ENCODE data around the gene FNTB.
A peak's percentile ranks its signal among the peaks of the same experiment; 100 is the strongest.

FNTB gene

GRCh38 chr14:65003394-65003793 lies 16.7 kb downstream of the FNTB start:
- DNase-seq (ENCODE audit: low read depth) = no peak
- no peaks in the 10 kb centered on the region for H3K27me3 ChIP-seq (replicated peaks; ENCODE audit: control insufficient read depth, insufficient read depth, low read length)

DNA sequence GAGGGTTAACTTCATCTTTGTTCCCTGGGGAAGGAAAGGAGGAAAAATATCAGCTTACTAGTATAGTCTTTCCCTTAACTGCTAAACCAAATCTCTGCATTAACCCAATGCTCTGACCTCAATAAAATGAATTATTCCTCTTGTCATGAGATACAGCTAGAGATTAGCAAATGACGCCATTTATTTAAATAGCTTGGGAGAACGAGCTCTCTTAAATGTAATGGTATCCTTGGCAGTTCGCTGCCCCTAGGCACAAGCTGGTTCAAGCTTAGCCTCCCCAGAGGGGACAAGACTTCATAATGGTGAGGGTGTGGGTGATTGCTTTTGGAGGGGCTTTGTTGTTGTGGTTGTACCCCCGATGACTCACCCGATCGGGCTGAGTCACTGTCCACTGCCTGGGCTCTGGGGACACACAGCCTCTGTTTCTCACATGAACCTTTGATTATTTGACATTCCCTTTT lies 19.6 kb downstream of the FNTB start:
- Histone ChIP-seq H3K27me3 (replicated peaks; ENCODE audit: control insufficient read depth, insufficient read depth, low read length) (no peaks in the 10 kb centered on the region), H3K4me3 (ENCODE audit: low read length) (no peak overlapping the region), H3K9ac (ENCODE audit: low read length) (no peak overlapping the region), H3K4me1 (ENCODE audit: control insufficient read depth, insufficient read depth, low read length) (peaks cover 21% of the 10 kb centered on the region), H3K36me3 (ENCODE audit: control insufficient read depth, insufficient read depth, low read length, severe bottlenecking) (peaks cover 4% of the 10 kb centered on the region), H3K9me3 (ENCODE audit: control insufficient read depth, low read length) (no peaks in the 10 kb centered on the region)
- no peak for DNase-seq (ENCODE audit: low read depth)

More at GRCh38 chr14:65003394-65003793, 16.7 kb downstream of the FNTB start:
- H3K9ac ChIP-seq (ENCODE audit: low read length) = peak overlapping the region; percentile 21
- no peak overlapping the region for H3K4me3 ChIP-seq (ENCODE audit: low read length)
- peaks cover 33% of the 10 kb centered on the region for H3K4me1 ChIP-seq (ENCODE audit: control insufficient read depth, insufficient read depth, low read length)
- H3K36me3 ChIP-seq (ENCODE audit: control insufficient read depth, insufficient read depth, low read length, severe bottlenecking) = no peaks in the 10 kb centered on the region
- no peaks in the 10 kb centered on the region for H3K9me3 ChIP-seq (ENCODE audit: control insufficient read depth, low read length)

GRCh38 chr14:65007202-65007601 lies 20.5 kb downstream of the FNTB start:
- H3K9ac ChIP-seq (ENCODE audit: low read length) = no peak overlapping the region
- no peaks in the 10 kb centered on the region for H3K9me3 ChIP-seq (ENCODE audit: control insufficient read depth, low read length)
- H3K4me1 ChIP-seq (ENCODE audit: control insufficient read depth, insufficient read depth, low read length) = peaks cover 21% of the 10 kb centered on the region
- peaks cover 8% of the 10 kb centered on the region for H3K36me3 ChIP-seq (ENCODE audit: control insufficient read depth, insufficient read depth, low read length, severe bottlenecking)
- no peak for DNase-seq (ENCODE audit: low read depth)
- no peak overlapping the region for H3K4me3 ChIP-seq (ENCODE audit: low read length)
- H3K27me3 ChIP-seq (replicated peaks; ENCODE audit: control insufficient read depth, insufficient read depth, low read length) = no peaks in the 10 kb centered on the region

DNA sequence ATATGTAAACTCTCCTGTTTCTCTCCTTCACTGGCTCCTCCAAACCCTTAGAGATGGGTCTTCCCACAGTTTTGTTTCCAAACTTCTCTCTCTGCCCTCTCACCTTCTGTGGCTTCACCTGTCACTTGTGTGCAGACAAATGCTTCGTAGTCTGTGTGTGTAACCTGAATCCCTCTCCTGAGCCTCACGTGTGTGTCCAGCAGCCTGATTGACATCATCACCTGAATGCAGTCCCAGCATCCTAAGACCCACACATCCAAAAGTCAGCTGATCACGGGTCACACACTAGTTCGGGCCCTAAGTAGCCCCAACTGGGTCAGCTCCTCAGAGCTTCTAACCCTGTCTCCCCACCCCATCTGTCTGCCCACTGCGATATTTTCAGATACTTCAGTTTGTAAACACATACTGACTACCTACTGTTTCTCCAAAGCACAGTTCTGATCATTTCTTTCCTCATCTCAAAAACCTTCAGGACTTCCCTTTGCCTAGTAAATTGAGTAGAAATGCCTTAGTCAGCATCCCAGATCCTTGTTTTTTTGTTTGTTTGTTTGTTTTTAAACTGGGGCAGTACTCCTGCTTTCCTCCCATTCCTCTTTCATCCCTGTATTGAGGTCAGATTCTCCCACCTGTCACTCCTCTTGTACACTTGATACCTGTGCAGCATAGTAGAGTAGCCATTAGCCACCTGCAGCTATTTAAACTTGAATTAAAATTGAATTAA lies 23.7 kb downstream of the FNTB start:
- Histone ChIP-seq H3K4me1 (ENCODE audit: control insufficient read depth, insufficient read depth, low read length) (peaks cover 9% of the 10 kb centered on the region), H3K9ac (ENCODE audit: low read length) (no peak overlapping the region), H3K27me3 (replicated peaks; ENCODE audit: control insufficient read depth, insufficient read depth, low read length) (no peaks in the 10 kb centered on the region), H3K9me3 (ENCODE audit: control insufficient read depth, low read length) (no peaks in the 10 kb centered on the region), H3K4me3 (ENCODE audit: low read length) (no peak overlapping the region), H3K36me3 (ENCODE audit: control insufficient read depth, insufficient read depth, low read length, severe bottlenecking) (peaks cover 24% of the 10 kb centered on the region)
- DNase-seq (ENCODE audit: low read depth) = no peak

DNA sequence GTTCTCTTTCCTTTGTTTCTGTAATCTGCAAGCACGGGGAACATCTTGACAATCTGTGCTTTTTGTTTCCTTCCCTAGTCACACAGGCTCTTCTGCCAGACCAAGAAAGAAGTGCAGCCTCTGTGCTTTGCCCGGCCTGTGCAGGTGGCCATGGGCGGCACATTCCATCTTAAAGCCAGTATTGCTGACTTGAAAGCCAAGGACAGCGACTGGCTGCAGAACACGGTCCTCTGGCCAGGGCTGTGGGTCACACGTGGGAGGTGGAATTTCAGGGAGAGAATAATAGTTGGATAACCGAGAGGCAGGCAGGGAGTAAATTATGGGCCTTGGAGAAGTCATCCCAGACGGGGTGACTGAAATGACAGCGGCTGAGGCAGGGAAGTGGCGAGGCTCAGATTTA lies 24.8 kb downstream of the FNTB start:
- Histone ChIP-seq H3K9me3 (ENCODE audit: control insufficient read depth, low read length) (no peaks in the 10 kb centered on the region), H3K4me3 (ENCODE audit: low read length) (no peak overlapping the region), H3K9ac (ENCODE audit: low read length) (no peak overlapping the region), H3K27me3 (replicated peaks; ENCODE audit: control insufficient read depth, insufficient read depth, low read length) (no peaks in the 10 kb centered on the region), H3K4me1 (ENCODE audit: control insufficient read depth, insufficient read depth, low read length) (peaks cover 4% of the 10 kb centered on the region), H3K36me3 (ENCODE audit: control insufficient read depth, insufficient read depth, low read length, severe bottlenecking) (peaks cover 31% of the 10 kb centered on the region)
- DNase-seq (ENCODE audit: low read depth) = no peak

GRCh38 chr14:65012353-65012752 lies 25.7 kb downstream of the FNTB start:
- peaks cover 34% of the 10 kb centered on the region for H3K36me3 ChIP-seq (ENCODE audit: control insufficient read depth, insufficient read depth, low read length, severe bottlenecking)
- H3K9me3 ChIP-seq (ENCODE audit: control insufficient read depth, low read length) = no peaks in the 10 kb centered on the region
- H3K4me1 ChIP-seq (ENCODE audit: control insufficient read depth, insufficient read depth, low read length) = no peaks in the 10 kb centered on the region
- no peak overlapping the region for H3K9ac ChIP-seq (ENCODE audit: low read length)
- H3K4me3 ChIP-seq (ENCODE audit: low read length) = no peak overlapping the region
- no peaks in the 10 kb centered on the region for H3K27me3 ChIP-seq (replicated peaks; ENCODE audit: control insufficient read depth, insufficient read depth, low read length)
- DNase-seq (ENCODE audit: low read depth) = no peak

DNA sequence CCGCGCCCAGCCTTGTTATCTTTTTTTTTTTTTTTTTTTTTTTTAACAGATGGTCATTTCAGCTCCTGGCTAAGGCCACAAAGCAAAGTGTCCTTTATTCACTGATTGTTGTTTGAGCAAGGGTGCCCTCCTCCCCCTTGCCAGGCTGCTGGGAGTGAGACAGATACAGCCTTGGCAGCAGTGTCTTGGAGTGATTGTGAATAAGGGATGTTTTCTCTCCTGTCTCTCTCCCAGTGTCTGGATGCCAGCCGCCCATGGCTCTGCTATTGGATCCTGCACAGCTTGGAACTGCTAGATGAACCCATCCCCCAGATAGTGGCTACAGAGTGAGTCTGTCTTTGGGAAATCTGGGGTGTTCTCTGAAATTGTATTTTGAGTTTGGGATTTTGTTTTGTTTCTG lies 28.7 kb downstream of the FNTB start:
- Histone ChIP-seq H3K4me3 (ENCODE audit: low read length) (no peak overlapping the region), H3K27me3 (replicated peaks; ENCODE audit: control insufficient read depth, insufficient read depth, low read length) (no peaks in the 10 kb centered on the region), H3K36me3 (ENCODE audit: control insufficient read depth, insufficient read depth, low read length, severe bottlenecking) (peaks cover 30% of the 10 kb centered on the region), H3K4me1 (ENCODE audit: control insufficient read depth, insufficient read depth, low read length) (no peaks in the 10 kb centered on the region), H3K9me3 (ENCODE audit: control insufficient read depth, low read length) (no peaks in the 10 kb centered on the region), H3K9ac (ENCODE audit: low read length) (no peak overlapping the region)
- no peak for DNase-seq (ENCODE audit: low read depth)

- H3K27me3 ChIP-seq (replicated peaks; ENCODE audit: control insufficient read depth, insufficient read depth, low read length) = no peaks in the 10 kb centered on the region
- H3K4me3 ChIP-seq (ENCODE audit: low read length) = no peak overlapping the region
- peaks cover 30% of the 10 kb centered on the region for H3K36me3 ChIP-seq (ENCODE audit: control insufficient read depth, insufficient read depth, low read length, severe bottlenecking)
- no peak overlapping the region for H3K9ac ChIP-seq (ENCODE audit: low read length)
- DNase-seq (ENCODE audit: low read depth) = no peak
- no peaks in the 10 kb centered on the region for H3K4me1 ChIP-seq (ENCODE audit: control insufficient read depth, insufficient read depth, low read length)
- H3K9me3 ChIP-seq (ENCODE audit: control insufficient read depth, low read length) = no peaks in the 10 kb centered on the region
These were observed 29.8 kb downstream of the FNTB start for GRCh38 chr14:65016471-65016870.

- DNase-seq (ENCODE audit: low read depth) = peak; percentile 82
- Histone ChIP-seq H3K27me3 (replicated peaks; ENCODE audit: control insufficient read depth, insufficient read depth, low read length) (no peaks in the 10 kb centered on the region), H3K4me1 (ENCODE audit: control insufficient read depth, insufficient read depth, low read length) (no peaks in the 10 kb centered on the region), H3K36me3 (ENCODE audit: control insufficient read depth, insufficient read depth, low read length, severe bottlenecking) (peaks cover 10% of the 10 kb centered on the region), H3K4me3 (ENCODE audit: low read length) (no peak overlapping the region), H3K9ac (ENCODE audit: low read length) (no peak overlapping the region), H3K9me3 (ENCODE audit: control insufficient read depth, low read length) (no peaks in the 10 kb centered on the region)
These were observed 33.4 kb downstream of the FNTB start for GRCh38 chr14:65019944-65020566.

GRCh38 chr14:65024957-65025356 lies 38.3 kb downstream of the FNTB start:
- no peak overlapping the region for H3K9ac ChIP-seq (ENCODE audit: low read length)

DNA sequence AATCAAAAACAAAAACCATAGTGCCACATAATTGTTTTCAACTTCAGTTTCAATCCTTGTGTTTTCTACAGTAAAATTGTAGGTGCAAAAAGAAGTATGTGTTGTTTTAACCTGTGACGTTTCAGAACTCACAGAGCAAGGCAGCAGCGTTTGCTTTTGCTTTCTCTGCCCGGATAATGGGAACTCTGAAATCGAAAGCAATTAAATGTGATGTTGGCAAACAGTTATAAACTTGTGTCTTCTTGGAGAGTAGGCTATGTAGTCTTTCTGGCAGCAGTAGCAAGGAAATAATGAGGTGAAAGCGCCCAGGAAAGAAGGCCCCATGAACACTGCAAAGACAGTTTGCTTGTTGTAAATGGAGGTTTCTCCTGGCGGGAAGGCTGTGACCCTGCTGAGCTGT lies 39.1 kb downstream of the FNTB start:
- Histone ChIP-seq H3K36me3 (ENCODE audit: control insufficient read depth, insufficient read depth, low read length, severe bottlenecking) (peaks cover 30% of the 10 kb centered on the region), H3K27me3 (replicated peaks; ENCODE audit: control insufficient read depth, insufficient read depth, low read length) (no peaks in the 10 kb centered on the region), H3K4me1 (ENCODE audit: control insufficient read depth, insufficient read depth, low read length) (no peaks in the 10 kb centered on the region), H3K9ac (ENCODE audit: low read length) (no peak overlapping the region), H3K9me3 (ENCODE audit: control insufficient read depth, low read length) (no peaks in the 10 kb centered on the region), H3K4me3 (ENCODE audit: low read length) (no peak overlapping the region)
- no peak for DNase-seq (ENCODE audit: low read depth)

More at GRCh38 chr14:65024957-65025356, 38.3 kb downstream of the FNTB start:
- H3K36me3 ChIP-seq (ENCODE audit: control insufficient read depth, insufficient read depth, low read length, severe bottlenecking) = peaks cover 27% of the 10 kb centered on the region
- H3K4me3 ChIP-seq (ENCODE audit: low read length) = no peak overlapping the region
- DNase-seq (ENCODE audit: low read depth) = no peak
- no peaks in the 10 kb centered on the region for H3K4me1 ChIP-seq (ENCODE audit: control insufficient read depth, insufficient read depth, low read length)
- H3K9me3 ChIP-seq (ENCODE audit: control insufficient read depth, low read length) = no peaks in the 10 kb centered on the region
- H3K27me3 ChIP-seq (replicated peaks; ENCODE audit: control insufficient read depth, insufficient read depth, low read length) = no peaks in the 10 kb centered on the region

Data from adipocyte (in vitro differentiated cells).